A673 (cell line): ENCODE results near the gene TIGD6. TPM values are rescaled to one million over a fixed set of nuclear protein-coding genes. Genes with fewer than 3 reads are reported as not detected.
A peak's percentile ranks its signal among the peaks of the same experiment; 100 is the strongest.

Experiments used
- BruUV-seq: library from RNA; stranded (reverse); fragments of 400-500 nt; replicated peaks from 2 replicates; lab custom pipeline; 2021; lab: Mats Ljungman, UMichigan
- CTCF ChIA-PET: fragments of 300-600 bp; sonication (Branson Sonifier 250); formaldehyde crosslinking; loops from one replicate; lab custom pipeline; 2022; ENCODE audit warnings: antibody characterized with exemption; lab: Charles Lee
- POLR2A ChIA-PET: fragments of 300-600 bp; sonication (Branson Sonifier 250); formaldehyde crosslinking; loops from one replicate; lab custom pipeline; 2022; ENCODE audit warnings: antibody characterized with exemption; ENCODE audit not compliant: low non-redundant PET; lab: Charles Lee
- DNase-seq: peaks from one replicate; pipeline ENCODE4 v3.0.0-alpha.2; 2015; ENCODE audit warnings: low spot score
- H3K27ac ChIP-seq: fragments of 200-600 bp; sonication (generic); 2 replicates; pipeline ENCODE4 v1.5.1; 2016; ENCODE audit warnings: mixed run types, low read depth, mild to moderate bottlenecking, mixed read lengths, antibody characterized with exemption, low read length; ENCODE audit not compliant: poor library complexity, severe bottlenecking
- H3K27me3 ChIP-seq: fragments of 200-600 bp; sonication (generic); replicated peaks from 2 replicates; pipeline ENCODE4 v1.6.1; 2017; ENCODE audit warnings: mixed run types, low read depth, mild to moderate bottlenecking, mixed read lengths, antibody characterized with exemption, low read length; ENCODE audit not compliant: insufficient read depth, poor library complexity
- H3K36me3 ChIP-seq: fragments of 200-600 bp; sonication (generic); 2 replicates; pipeline ENCODE4 v1.6.1; 2016; ENCODE audit warnings: mixed run types, mild to moderate bottlenecking, mixed read lengths, antibody characterized with exemption, low read length; ENCODE audit not compliant: insufficient read depth, poor library complexity, severe bottlenecking
- H3K4me1 ChIP-seq: fragments of 200-600 bp; sonication (generic); 2 replicates; pipeline ENCODE4 v1.6.1; 2017; ENCODE audit warnings: mixed run types, mild to moderate bottlenecking, mixed read lengths, antibody characterized with exemption, low read length; ENCODE audit not compliant: insufficient read depth, poor library complexity, severe bottlenecking
- H3K4me3 ChIP-seq: fragments of 200-600 bp; sonication (generic); 2 replicates; pipeline ENCODE4 v1.5.1; 2016; ENCODE audit warnings: low read depth, mixed run types, mild to moderate bottlenecking, mixed read lengths, low read length; ENCODE audit not compliant: poor library complexity, severe bottlenecking
- H3K9me3 ChIP-seq: fragments of 200-600 bp; sonication (generic); 2 replicates; pipeline ENCODE4 v1.6.1; 2016; ENCODE audit warnings: mixed run types, low read depth, mild to moderate bottlenecking, mixed read lengths, antibody characterized with exemption, low read length; ENCODE audit not compliant: poor library complexity, severe bottlenecking
- CTCF ChIP-seq: fragments of 300-800, 200-600 bp; sonication (generic); conservative IDR thresholded peaks from 2 replicates; pipeline ENCODE4 v1.5.1; 2017; ENCODE audit warnings: low read depth, mild to moderate bottlenecking, antibody characterized with exemption, low read length, moderate library complexity, mixed read lengths
- EZH2 ChIP-seq: fragments of 200-600 bp; sonication (generic); IDR thresholded peaks from 2 replicates; pipeline ENCODE4 v1.6.1; 2017; ENCODE audit warnings: borderline replicate concordance, low read depth, mild to moderate bottlenecking, mixed read lengths, antibody characterized with exemption, low read length; ENCODE audit not compliant: poor library complexity, severe bottlenecking
- intact Hi-C: fragments of 100-400 bp; cut with micrococcal nuclease; formaldehyde crosslinking; loops from one replicate; pipeline ENCODE4 v1.10.0; 2022; ENCODE audit not compliant: unreplicated experiment
- total RNA-seq: library from RNA; stranded (reverse); gene quantifications from 2 replicates; pipeline ENCODE4 v1.2.3, GENCODE V29; 2021

Gene TIGD6
- total RNA-seq, 1 experiment from 2014 or later = 7.5 TPM

- POLR2A ChIA-PET = no interaction called here
Measured at GRCh38 chr5:149999359-149999758, 1.1 kb downstream of the TIGD6 start.

GRCh38 chr5:149998281-149998680, 2.2 kb downstream of the TIGD6 start:
- CTCF ChIA-PET = no interaction called here
- POLR2A ChIA-PET = no interaction called here
- DNase-seq = no peak

More at GRCh38 chr5:149999359-149999758, 1.1 kb downstream of the TIGD6 start:
- Histone ChIP-seq H3K36me3 (peaks cover 6% of the 10 kb centered on the region), H3K27ac (peak overlapping the region; percentile 92), H3K9me3 (no peaks in the 10 kb centered on the region), H3K27me3 (no peaks in the 10 kb centered on the region), H3K4me3 (peak overlapping the region; percentile 98), H3K4me1 (peaks cover 11% of the 10 kb centered on the region)
- DNase-seq = no peak
- intact Hi-C loops = no loop called here
- TF ChIP-seq CTCF = no peak
- no peak for TF ChIP-seq EZH2
- CTCF ChIA-PET = no interaction called here
- no TSS peak for BruUV-seq

GRCh38 chr5:149996205-149996890, 4.1 kb downstream of the TIGD6 start:
- TF ChIP-seq CTCF = no peak
- TF ChIP-seq EZH2 = no peak
- Histone ChIP-seq H3K4me1 (peaks cover 18% of the 10 kb centered on the region), H3K27ac (peak overlapping the region; percentile 58), H3K9me3 (no peaks in the 10 kb centered on the region), H3K27me3 (no peaks in the 10 kb centered on the region), H3K36me3 (peaks cover 11% of the 10 kb centered on the region), H3K4me3 (no peak overlapping the region)
- ChIA-PET POLR2A (no interaction called here), CTCF (no interaction called here)
- intact Hi-C loops = no loop called here
- no TSS peak for BruUV-seq
- DNase-seq = no peak

More at GRCh38 chr5:149998281-149998680, 2.2 kb downstream of the TIGD6 start:
- Histone ChIP-seq H3K9me3 (no peaks in the 10 kb centered on the region), H3K27ac (no peak overlapping the region), H3K27me3 (no peaks in the 10 kb centered on the region), H3K4me1 (peaks cover 11% of the 10 kb centered on the region), H3K36me3 (peaks cover 11% of the 10 kb centered on the region), H3K4me3 (no peak overlapping the region)
- TF ChIP-seq CTCF (no peak), EZH2 (no peak)
- intact Hi-C loops = no loop called here
- no TSS peak for BruUV-seq
